Glutamatergic neuron (in vitro differentiated cells): ENCODE measurements around the gene DMGDH. TPM values are rescaled to one million over a fixed set of nuclear protein-coding genes. Genes with fewer than 3 reads are reported as not detected.

ENCODE experiments used
- DNase-seq: peaks from one replicate; pipeline ENCODE4 v3.0.0; 2022
- H3K27ac Mint-ChIP-seq: one replicate; pipeline ENCODE4 v1.8.0; 2020; ENCODE audit warnings: mild to moderate bottlenecking, mixed read lengths, inconsistent platforms; ENCODE audit not compliant: unreplicated experiment
- H3K27me3 Mint-ChIP-seq: one replicate; pipeline ENCODE4 v1.8.0; 2020; ENCODE audit warnings: mild to moderate bottlenecking, moderate library complexity, mixed read lengths, inconsistent platforms; ENCODE audit not compliant: unreplicated experiment
- H3K36me3 Mint-ChIP-seq: one replicate; pipeline ENCODE4 v1.8.0; 2020; ENCODE audit warnings: mild to moderate bottlenecking, mixed read lengths, inconsistent platforms; ENCODE audit not compliant: unreplicated experiment
- H3K4me1 Mint-ChIP-seq: one replicate; pipeline ENCODE4 v1.8.0; 2020; ENCODE audit warnings: mild to moderate bottlenecking, low read depth, mixed read lengths, inconsistent platforms; ENCODE audit not compliant: unreplicated experiment
- H3K4me3 Mint-ChIP-seq: one replicate; pipeline ENCODE4 v1.8.0; 2020; ENCODE audit warnings: mild to moderate bottlenecking, mixed read lengths, inconsistent platforms; ENCODE audit not compliant: unreplicated experiment
- H3K9me3 Mint-ChIP-seq: one replicate; pipeline ENCODE4 v1.8.0; 2020; ENCODE audit warnings: mild to moderate bottlenecking, moderate library complexity, mixed read lengths, inconsistent platforms; ENCODE audit not compliant: unreplicated experiment
- CTCF ChIP-seq: fragments of 200-600 bp; sonication (generic); IDR thresholded peaks from one replicate; pipeline ENCODE4 v1.5.0; 2021; ENCODE audit not compliant: partially characterized antibody, unreplicated experiment
- total RNA-seq: library from RNA; stranded (reverse); fragmentation: NEBNext Ultra II Directional; extraction: Animal tissue kit (Norgen Biotek cat#: 25700); gene quantifications from one replicate; pipeline ENCODE4 v1.2.1, GENCODE V29; 2021; ENCODE audit not compliant: unreplicated experiment

The DMGDH gene
- total RNA-seq, 1 donor from 2014 or later, result 1.7 TPM

- Mint-ChIP-seq H3K4me1 (no peaks in the 10 kb centered on the region), H3K27ac (no peak overlapping the region), H3K36me3 (peaks cover 7% of the 10 kb centered on the region), H3K27me3 (no peaks in the 10 kb centered on the region), H3K9me3 (peaks cover 2% of the 10 kb centered on the region), H3K4me3 (no peak overlapping the region)
- no peak for TF ChIP-seq CTCF
- DNase-seq, result no peak
Observed at GRCh38 chr5:79074641-79075040, 5.2 kb upstream of the DMGDH start.

GRCh38 chr5:79070350-79070667 is 835 bp upstream of the DMGDH start:
- DNase-seq, result no peak
- no peaks in the 10 kb centered on the region for H3K4me1 Mint-ChIP-seq
- TF ChIP-seq CTCF, result no peak
- peaks cover 2% of the 10 kb centered on the region for H3K9me3 Mint-ChIP-seq
- peaks cover 7% of the 10 kb centered on the region for H3K36me3 Mint-ChIP-seq
- H3K4me3 Mint-ChIP-seq, result no peak overlapping the region
- no peak overlapping the region for H3K27ac Mint-ChIP-seq
- H3K27me3 Mint-ChIP-seq, result peaks cover 1% of the 10 kb centered on the region

- H3K4me3 Mint-ChIP-seq, result no peak overlapping the region
- H3K4me1 Mint-ChIP-seq, result no peaks in the 10 kb centered on the region
- TF ChIP-seq CTCF, result no peak
- no peaks in the 10 kb centered on the region for H3K36me3 Mint-ChIP-seq
- H3K9me3 Mint-ChIP-seq, result peaks cover 3% of the 10 kb centered on the region
- no peak overlapping the region for H3K27ac Mint-ChIP-seq
- no peak for DNase-seq
- H3K27me3 Mint-ChIP-seq, result peaks cover 4% of the 10 kb centered on the region
Observed at GRCh38 chr5:79062436-79062835, 7.0 kb downstream of the DMGDH start.

GRCh38 chr5:79059674-79060073 is 9.8 kb downstream of the DMGDH start:
- Mint-ChIP-seq H3K36me3 (no peaks in the 10 kb centered on the region), H3K27me3 (peaks cover 4% of the 10 kb centered on the region), H3K27ac (no peak overlapping the region), H3K4me1 (no peaks in the 10 kb centered on the region), H3K4me3 (no peak overlapping the region), H3K9me3 (peaks cover 3% of the 10 kb centered on the region)
- TF ChIP-seq CTCF, result no peak
- no peak for DNase-seq

- peaks cover 1% of the 10 kb centered on the region for H3K9me3 Mint-ChIP-seq
- peaks cover 4% of the 10 kb centered on the region for H3K27me3 Mint-ChIP-seq
- H3K36me3 Mint-ChIP-seq, result no peaks in the 10 kb centered on the region
- no peak for TF ChIP-seq CTCF
- H3K27ac Mint-ChIP-seq, result no peak overlapping the region
- DNase-seq, result no peak
- H3K4me3 Mint-ChIP-seq, result no peak overlapping the region
- H3K4me1 Mint-ChIP-seq, result no peaks in the 10 kb centered on the region
Observed at GRCh38 chr5:79056847-79057246, 12.6 kb downstream of the DMGDH start.
